Activated CD4-positive, alpha-beta T cell treated with anti-CD3 and anti-CD28 coated beads, Interleukin-10, Interleukin-2, amounts not matched to agents 100 ng/mL and 50 ng/mL, durations not matched to agents 16 hours and 8 hours (primary cell): Measurements from ENCODE around the gene GCNT3.

Source experiments
- DNase-seq: peaks from one replicate; pipeline ENCODE4 v3.0.0-alpha.2; 2020

GCNT3 gene, protein sequence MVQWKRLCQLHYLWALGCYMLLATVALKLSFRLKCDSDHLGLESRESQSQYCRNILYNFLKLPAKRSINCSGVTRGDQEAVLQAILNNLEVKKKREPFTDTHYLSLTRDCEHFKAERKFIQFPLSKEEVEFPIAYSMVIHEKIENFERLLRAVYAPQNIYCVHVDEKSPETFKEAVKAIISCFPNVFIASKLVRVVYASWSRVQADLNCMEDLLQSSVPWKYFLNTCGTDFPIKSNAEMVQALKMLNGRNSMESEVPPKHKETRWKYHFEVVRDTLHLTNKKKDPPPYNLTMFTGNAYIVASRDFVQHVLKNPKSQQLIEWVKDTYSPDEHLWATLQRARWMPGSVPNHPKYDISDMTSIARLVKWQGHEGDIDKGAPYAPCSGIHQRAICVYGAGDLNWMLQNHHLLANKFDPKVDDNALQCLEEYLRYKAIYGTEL

DNA sequence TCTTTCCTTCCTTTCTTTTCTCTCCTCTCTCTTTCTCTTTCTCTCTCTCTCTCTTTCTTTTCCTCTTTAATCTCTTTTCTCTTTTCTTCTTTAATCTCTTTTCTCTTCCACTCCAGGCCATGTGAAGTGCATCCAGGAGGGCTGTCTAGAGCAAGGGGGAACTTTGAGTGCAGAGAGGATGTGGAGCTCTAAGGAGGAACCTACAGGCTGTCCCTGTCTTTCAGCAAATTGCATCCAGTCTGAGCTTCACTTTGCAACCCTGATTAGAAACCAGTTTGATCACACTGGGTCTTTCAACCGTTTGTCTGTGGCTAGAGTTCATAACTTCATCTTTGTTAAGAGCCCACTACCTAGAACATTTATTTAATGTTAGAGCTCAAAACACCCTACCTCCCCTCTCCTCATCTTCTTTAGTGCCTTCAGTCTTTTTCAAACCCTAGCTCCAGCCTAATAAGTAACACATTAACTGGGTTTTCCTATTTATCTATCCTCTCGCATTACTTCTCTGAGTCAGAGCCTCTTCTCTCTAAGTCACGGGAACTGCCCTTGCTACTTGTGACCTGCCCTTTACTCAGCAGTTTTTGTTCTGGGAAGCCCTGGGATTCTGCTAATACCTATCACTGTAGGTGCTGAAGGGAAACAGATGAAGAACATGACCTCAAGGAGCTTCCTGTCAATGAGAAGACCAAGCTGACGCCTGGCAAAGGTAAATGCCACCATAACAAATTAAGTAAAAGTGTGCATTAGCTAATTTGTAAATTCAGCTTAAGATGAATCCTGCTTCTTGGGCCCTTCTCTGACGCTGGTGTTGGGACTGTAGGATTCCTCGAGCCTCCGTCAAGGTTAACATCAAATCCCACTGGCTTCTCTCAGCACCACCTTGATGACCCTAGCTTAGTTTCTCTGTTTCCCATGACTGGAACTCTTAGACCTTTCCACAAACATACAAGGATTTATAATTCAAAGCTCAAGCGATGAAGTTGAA is at the start of gene GCNT3:
Gene GCNT3 (plus strand): TSS at position 508 of the 985 bp plus-strand sequence. CDS start 6,456 bp downstream, outside the sequence.
- DNase-seq = no peak

DNA sequence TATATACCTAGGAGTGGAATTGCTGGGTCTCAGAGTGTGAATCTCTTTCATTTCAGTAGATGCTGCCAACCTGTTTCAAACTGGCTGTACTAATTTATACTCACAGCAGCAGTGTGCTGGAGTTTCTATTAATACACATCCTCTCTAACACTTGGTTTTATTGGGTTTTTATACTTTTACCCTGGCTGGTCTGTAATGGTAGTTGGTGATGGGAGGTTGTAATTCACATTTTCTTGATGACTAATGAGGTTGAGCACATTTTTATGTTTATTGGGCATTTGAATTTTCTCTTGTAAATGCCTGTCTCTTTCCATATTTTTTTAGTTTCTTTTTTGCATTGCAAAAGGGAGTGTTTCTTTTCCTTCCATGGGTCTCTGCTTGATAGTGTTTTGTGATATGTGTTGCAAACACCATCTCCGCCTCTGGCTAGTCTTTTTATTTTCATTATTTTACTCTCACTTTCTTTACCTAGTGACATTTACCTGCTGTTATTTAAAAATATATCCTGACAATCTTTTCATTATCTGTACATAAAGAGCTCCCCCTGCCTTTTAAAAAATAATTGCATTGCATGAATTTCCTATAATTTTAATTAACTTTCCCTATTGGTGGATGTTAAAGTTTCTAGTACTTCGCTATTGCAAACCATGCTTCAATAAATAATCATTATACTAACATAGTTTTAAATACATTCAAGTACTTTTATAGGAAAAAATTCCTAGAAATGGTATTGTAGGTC is 49.0 kb upstream of the GCNT3 start:
- no peak for DNase-seq

DNA sequence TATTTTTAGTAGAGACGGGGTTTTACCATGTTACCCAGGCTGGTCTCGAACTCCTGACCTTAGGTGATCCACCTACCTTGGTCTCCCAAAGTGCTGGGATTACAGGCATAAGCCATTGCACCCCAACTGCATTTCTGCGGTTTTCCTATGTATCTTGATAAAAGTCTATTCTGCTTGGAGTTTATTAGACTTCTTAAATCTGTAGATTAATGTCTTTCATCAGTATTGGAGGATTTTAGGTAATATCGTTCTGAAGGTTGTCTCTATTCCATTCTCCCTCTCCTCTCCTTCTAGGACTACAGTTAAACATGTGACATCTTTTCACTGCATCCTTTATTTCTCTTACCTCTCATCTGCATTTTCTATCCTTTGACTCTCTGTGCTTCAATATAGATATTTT is 46.3 kb upstream of the GCNT3 start:
- DNase-seq = no peak

DNA sequence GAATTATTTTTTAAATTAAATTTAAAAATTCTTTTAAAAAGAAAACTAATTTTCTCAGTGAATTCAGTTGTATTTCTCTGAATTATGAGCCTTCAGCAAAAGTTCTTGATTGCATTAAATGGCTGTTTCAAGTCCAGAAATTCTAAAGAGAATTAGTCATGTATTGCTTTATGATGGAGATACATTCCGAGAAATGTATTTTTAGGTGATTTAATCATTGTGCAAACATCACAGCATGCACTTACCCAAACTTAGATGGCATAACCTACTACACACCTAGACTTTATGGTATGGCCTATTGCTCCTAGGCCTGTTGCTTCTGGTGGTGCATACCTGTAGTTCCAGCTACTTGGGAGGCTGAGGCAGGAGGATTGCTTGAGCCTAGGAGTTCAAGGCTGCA is 44.3 kb upstream of the GCNT3 start:
- no peak for DNase-seq

DNA sequence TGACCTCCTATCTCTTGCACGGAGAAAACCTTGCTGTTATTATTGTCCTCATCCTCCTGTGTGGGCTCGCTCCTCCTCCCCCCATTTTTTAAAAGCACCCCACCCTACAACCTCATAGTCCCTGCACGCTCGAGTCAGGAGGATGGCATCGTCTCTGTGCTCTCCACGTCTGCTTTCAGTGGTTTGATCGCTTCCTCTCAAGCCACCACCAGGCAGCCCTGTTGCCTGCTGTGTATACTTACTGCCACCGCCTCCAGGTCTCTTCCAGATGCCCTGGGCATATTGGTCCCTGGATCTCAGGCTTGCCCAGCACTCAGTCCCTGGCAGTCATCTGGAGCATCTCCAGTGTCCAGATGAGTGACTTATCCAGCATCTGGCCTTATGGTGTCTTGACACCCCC is 42.1 kb upstream of the GCNT3 start:
- no peak for DNase-seq

DNA sequence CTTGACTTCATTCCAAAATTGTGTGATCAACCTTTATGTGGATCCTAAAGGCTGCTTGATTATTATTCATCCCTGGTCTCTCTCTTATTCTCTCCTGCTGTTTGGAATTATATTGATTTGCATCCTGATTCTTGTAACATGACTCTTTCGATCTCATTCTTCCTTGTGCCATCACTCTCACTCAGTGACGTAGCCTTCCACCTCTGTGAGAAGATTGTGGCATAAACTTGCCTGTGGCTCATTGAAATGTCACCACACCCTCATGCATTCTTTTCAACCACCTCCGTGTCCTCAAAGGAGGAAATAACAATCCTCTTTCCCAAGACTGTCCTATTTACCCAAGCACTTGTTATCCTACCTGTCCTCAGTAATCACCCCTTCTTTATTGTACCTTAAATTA is 41.3 kb upstream of the GCNT3 start:
- no peak for DNase-seq

DNA sequence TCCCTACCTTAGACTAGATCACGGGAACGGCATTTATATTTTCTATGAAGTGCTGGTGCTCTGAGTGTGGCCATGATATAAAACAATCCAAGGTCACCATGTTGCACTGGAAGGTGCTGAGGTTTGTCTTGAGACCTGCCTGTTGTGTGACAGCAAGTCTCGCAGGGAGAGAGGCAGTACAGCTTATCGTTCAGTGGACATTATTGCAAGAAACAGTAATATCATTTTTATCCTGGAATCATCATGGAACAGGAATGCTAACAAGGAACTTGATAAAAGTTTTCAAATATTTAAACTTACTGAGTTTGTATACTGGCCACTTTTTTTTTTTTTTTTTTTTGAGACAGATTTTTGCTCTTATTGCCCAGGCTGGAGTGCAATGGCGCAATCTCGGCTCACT is 40.0 kb upstream of the GCNT3 start:
- no peak for DNase-seq

DNA sequence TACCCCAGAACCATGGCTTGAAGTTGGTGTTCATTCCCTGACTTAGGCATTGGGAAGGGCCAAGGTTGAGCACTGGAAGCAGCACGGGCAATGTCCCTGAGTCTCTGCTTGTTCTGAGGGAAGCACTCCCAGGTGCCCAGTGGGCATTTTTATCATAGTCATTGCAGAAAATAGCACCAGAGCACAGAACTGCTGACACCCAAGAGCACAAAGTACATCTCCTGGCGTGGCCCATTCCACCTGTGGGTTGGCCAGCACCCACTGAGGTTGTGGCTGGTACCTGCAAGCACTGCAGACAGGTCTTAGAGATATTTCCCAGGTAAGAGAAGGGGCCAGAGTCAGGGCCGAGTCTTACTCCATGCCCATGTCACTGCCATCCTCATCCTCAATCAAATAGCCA is 28.5 kb upstream of the GCNT3 start:
- no peak for DNase-seq

DNA sequence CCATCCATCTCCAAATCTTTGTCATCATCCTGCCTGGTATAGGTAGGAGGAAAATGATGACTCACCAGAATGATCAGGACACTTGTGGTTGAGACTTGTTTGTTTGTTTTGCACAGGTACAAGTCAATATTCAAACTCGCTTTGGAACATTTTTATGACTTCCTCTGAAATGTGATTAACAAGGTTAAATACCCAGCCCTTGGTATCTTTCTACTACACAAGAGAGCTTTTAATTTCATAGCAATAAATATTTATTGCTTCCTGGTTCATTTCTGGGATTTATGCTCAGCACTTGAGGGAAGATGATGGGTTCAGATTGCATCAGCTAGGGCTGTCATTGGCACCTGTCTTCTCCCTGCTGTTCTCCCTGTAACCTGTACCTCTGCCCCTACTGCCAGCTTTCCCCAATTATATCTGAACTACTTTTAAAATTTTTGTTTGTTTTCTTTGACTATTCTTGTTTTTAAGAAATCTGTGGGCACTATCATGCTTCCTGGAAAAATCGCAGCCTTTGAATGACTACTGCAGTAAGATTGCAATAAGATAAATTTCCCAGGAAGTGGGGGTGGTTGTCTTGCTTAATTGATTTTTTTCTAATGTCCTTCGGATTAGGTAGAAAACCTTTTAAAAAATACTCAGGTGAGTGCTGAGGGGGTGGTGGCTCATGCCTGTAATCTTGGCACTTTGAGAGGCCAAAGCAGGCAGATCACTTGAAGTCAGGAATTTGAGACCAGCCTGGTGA is 24.3 kb upstream of the GCNT3 start:
- no peak for DNase-seq

DNA sequence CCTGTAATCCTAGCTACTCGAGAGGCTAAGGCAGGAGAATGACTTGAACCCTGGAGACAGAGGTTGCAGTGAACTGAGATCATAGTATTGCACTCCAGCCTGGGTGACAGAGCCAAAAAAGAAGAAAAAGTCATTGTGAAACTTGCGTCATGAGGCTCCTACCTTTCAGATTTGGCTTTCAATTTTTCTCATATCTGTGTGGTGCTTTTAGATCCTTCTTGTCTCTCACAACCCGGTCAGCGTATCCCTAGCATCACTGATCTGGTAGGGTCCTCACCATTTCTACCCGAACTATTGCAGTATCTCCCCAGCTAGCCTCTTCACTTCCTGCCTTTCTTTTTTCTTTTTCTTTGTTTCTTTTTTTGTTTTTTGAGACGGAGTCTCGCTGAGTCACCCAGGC is 21.6 kb upstream of the GCNT3 start:
- peak; percentile 83 for DNase-seq

DNA sequence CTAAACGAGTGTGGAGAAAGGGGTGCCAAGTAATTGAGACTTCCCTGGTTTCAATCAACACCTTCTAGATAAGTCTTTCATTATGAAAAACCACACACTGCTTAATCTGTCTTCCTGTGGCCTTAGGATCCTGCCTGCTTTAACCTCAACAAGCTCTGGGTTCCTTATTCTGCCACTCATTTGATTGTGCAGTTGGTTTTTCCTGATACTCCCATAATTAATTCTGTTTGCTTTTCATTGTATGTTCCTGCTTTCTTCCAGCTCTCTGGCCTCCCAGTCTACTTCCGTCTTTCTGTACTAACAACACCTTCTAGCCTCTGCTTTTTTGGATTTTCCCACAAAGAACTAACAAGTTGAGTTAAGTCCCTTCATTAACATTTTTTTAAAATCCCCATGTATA is 20.2 kb upstream of the GCNT3 start:
- DNase-seq = peak; percentile 42

DNA sequence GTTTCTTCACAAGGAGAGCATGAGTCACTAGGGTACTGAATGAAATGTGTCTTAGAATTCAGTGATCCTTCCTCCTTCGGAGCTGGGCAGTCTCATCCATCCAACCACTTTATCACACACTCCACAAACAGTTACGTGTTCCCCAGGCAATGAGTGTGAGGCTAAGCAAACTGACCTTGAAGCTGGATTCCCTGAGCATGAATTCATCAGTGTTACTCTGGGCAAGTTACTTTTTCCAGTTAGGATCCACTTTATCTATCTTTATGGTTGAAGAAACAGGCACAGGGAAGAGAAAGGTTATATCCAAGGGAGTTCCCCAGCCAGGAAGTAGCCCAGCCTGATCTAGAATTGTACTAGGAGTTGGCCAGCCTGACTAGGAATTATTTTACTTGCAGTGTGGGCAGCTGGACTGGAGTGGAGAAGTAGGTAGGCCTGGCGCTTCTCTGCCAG is 17.1 kb upstream of the GCNT3 start:
- no peak for DNase-seq

DNA sequence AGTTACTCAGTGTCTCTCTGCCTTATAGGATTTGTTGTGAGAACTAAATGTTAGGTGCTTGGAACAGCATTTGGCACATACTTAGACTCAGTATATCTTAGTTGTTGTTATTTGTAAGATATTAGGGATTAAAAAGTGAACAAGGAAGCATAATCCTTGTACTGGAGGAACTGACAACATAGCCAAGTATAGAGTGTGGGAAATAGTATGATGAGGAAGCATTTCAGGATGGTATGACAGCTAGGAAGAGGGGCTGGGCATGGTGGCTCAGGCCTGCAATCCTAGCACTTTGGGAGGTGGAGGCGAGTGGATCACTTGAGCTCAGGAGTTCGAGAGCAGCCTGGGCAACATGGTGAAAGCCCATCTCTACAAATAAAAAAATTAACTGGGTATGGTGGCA is 16.6 kb upstream of the GCNT3 start:
- no peak for DNase-seq

DNA sequence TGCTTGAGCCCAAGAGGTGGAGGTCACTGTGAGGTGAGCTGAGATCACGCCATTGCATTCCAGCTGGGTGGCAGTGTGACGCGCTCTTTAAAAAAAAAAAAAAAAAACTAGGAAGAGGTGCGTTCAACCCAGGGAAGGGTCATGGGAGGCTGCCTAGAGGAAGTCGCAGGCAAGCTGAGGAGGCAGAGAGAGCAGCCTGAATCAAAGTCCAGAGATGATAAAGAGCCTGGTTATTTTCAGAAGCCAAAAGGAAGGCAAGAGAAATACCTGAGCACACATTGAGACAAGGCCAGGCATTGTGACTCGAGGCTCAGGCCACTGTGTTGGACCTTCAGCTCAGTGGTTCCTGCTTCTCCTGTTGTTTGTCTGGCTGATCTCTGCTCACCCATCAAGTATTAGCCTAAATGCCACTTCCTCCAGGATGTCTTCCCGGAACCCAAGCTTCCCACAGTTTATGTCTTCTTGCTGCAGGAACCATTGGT is 16.1 kb upstream of the GCNT3 start:
- DNase-seq = no peak

DNA sequence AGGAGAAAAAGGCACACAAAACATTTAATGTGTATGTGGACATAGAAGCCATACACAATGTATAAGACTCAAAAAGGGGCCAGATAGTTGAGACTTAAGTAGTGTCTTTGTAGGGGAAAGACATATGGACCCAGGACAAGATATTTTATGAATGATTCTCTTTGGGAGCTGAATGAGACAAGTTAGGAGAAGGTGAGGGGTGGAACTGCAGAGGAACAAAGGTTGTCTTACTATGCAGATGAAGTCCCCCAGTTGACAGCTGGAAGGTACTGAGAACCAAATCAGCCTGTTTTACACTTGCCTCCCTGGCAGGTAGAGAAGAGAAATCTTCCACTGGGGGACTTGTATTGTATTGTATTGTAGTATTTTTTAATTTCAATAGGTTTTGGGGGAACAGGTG is 14.9 kb upstream of the GCNT3 start:
- no peak for DNase-seq

DNA sequence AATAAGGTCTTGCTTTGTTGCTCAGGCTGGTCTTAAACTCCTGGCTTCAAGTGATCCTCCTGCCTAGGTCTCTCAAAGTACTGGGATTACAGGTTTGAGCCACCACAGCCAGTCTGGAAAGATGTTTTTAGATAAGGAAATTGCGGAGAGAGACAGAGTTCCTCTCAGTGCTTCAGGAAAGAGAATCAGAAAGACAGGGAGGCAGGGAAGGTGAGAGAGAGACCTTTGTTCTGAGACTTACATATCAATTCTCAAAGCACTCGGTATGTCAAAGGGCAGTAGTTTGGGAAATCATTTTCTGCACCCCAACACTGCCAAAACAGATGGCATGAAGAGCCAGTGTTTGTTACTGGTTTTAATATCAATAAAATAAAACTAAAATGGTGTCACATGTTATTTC is 13.1 kb upstream of the GCNT3 start:
- no peak for DNase-seq

DNA sequence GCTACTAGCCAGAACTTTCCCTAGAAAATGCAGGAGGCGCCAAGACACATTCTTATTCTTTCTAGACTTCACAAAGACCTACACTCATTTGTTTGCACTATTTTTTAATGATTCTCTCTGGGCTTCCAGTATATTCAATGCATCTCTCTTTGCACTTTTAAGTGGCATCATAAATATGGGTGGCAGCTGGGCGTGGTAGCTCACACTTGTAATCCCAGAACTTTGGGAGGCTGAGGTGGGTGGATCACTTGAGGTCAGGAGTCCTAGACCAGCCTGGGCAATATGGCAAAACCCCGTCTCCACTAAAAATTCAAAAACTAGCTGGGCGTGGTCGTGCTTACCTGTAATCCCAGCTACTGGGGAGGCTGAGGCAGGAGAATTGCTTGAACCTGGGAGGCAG is 5.6 kb upstream of the GCNT3 start:
- no peak for DNase-seq

DNA sequence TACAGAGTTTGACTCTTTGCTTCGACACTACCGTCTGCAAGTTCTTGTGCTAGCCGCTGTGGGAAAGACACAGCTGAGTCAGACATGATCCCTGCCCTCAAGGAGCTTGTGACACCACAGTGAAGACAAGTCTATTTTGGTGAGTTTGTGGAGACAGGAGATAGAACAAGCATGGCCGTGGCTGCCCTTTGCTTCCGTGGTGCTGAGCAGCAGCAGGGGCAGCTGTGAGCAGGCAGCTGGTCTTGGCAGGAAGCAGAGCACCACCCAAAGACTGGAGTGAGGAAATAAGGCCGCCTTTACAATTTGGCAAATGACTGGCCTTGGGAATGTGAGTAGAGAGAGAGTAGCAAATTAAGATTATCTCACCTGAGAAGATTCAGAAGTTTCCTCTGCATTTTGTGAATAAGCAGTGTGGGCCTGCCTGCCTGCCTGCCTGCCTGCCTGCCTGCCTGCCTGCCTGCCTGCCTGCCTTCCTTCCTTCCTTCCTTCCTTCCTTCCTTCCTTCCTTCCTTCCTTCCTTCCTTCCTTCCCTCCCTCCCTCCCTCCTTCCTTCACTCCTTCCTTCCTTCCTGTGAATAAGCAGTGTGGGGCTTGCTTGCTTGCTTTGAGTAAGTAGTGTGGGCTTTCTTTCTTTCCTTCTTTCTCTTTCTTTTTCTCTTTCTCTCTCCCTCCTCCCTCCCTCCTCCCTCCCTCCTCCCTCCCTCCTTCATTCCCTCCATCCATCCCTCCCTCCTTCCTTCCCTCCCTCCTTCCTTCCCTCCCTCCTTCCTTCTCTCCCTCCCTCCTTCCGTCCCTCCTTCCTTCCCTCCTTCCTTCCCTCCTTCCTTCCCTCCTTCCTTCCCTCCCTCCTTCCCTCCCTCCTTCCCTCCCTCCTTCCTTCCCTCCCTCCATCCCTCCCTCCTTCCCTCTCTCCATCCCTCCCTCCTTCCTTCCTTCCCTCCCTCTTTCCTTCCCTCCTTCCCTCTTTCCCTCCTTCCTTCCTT is 1.6 kb upstream of the GCNT3 start:
- DNase-seq = no peak

DNA sequence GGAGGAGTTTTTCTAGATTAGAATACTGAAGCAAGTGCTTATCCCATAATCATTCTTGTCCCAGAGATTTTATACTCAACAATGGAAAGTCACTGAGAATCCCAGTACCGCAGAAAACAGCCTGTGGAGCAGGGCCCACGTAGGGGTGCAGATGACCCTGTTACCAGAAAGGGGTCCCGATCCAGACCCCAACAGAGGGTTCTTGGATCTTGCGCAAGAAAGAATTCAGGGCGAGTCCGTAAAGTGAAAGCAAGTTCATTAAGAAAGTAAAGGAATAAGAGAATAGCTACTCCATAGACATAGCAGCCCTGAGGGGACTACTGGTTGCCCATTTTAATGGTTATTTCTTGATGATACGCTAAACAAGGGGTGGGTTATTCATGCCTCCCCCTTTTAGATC is 2.6 kb downstream of the GCNT3 start:
- no peak for DNase-seq

DNA sequence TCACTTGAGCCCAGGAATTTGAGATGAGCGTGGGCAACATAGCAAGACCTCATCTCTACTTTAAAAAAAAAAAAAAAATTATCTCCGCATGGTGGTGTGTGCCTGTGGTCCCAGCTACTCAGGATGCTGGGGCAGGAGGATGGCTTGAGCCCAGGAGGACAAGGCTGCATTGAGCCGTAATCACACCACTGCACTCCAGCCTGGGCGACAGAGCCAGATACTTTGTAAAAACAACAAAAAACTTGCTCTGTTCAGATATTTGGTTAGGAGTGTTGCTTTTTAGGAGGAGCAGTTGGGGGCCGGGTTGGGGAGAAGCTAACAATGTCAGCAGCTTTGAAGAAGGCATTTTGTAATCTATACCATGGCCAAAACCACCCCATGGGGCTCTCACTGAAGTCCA is 4.1 kb downstream of the GCNT3 start:
- no peak for DNase-seq

DNA sequence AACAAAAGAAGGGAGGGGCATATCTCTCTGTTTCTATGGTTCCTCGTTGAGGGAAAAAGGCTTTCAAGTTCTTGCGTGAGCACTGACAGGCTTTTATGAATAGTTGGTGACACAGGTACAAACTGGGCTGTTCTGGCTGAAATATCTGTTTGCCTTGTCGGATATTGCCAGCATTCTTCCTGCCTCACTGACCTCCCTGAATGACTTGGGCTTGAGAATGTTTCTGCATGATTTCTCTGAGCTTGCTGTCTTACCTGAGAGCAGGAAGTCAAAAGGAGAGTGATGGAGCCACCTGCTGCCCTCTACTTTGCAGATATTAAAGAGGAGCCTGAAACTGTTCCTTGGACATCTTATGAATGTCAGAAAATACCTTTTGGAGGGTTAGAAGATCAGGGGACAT is 4.8 kb downstream of the GCNT3 start:
- DNase-seq = no peak
